Psoas muscle (tissue), 8 donors: ENCODE results near the gene INPP5F. TPM values are rescaled to one million over a fixed set of nuclear protein-coding genes. Genes with fewer than 3 reads are reported as not detected.

Source experiments
- ATAC-seq, 4 donors: fragments of 200-7000 bp; cut with Tn5 transposase; one replicate each; pipeline ENCODE4 v1.9.1; 2020; ENCODE audit warnings: moderate library complexity in 3 of 4, mild to moderate bottlenecking in 2 of 4
- DNase-seq, 2 donors: peaks; one replicate each; pipeline ENCODE4 v3.0.0-alpha.2; 2020
- H3K27ac ChIP-seq: fragments of 200-600 bp; one replicate; pipeline ENCODE4 v1.8.0; 2022
- H3K27me3 ChIP-seq, 3 donors: fragments of 200-600 bp in 1 of 3; one replicate each; pipeline versions ENCODE4 v1.6.1 to v1.8.0; 2013 to 2022; ENCODE audit warnings: low read length in 2 of 3, mild to moderate bottlenecking in 2 of 3, moderate library complexity in 1 of 3; ENCODE audit not compliant: insufficient read depth in 3 of 3
- H3K36me3 ChIP-seq, 2 donors: fragments of 200-600 bp in 1 of 2; one replicate each; pipeline versions ENCODE4 v1.6.1 to v1.8.0; 2013 to 2022; ENCODE audit warnings: low read depth in 1 of 2, mild to moderate bottlenecking in 1 of 2, moderate library complexity in 1 of 2; ENCODE audit not compliant: insufficient read depth in 1 of 2
- H3K4me1 ChIP-seq: fragments of 200-600 bp; one replicate; pipeline ENCODE4 v1.8.0; 2022
- H3K4me3 ChIP-seq: fragments of 200-600 bp; one replicate; pipeline ENCODE4 v1.8.0; 2022; ENCODE audit warnings: mild to moderate bottlenecking
- H3K9me3 ChIP-seq: fragments of 200-600 bp; one replicate; pipeline ENCODE4 v1.8.0; 2022
- WGBS, 3 donors: extraction: QIAGEN DNeasy Blood & Tissue Kit; methylation state at CpG; one replicate each; pipeline versions ENCODE4 v1.1.6 to v1.1.7; 2013; 5-methylcytosine and 5-hydroxymethylcytosine counted together
- intact Hi-C, 2 donors: fragments of 100-400 bp; cut with DNase I; formaldehyde crosslinking; loops; one replicate each; pipeline versions ENCODE4 v1.11.0 to v1.14.2; 2022
- polyA plus RNA-seq, 3 donors: library from polyadenylated mRNA; stranded (reverse); fragments of 200-250 nt; gene quantifications; one replicate each; pipeline ENCODE4 v1.2.3, GENCODE V29; 2013
- total RNA-seq, 4 donors: library from RNA; stranded (reverse); fragmentation: NEBNext Ultra II Directional in 2 of 4; extraction: Animal tissue kit (Norgen Biotek cat#: 25700) in 2 of 4; gene quantifications; one replicate each; pipeline versions ENCODE4 v1.2.1 to v1.2.4, GENCODE V29; 2021 to 2023
- TF ChIP-seq, protein P1 (sequence below): fragments of 200-600 bp; IDR thresholded peaks from one replicate; pipeline ENCODE4 v1.8.0; 2022; ENCODE audit warnings: antibody characterized with exemption
- donor health status: healthy with polysubstance abuse.
- donor health status: DM: no; HTN: no; CAD: no; lungs with moderate emphysema.
- donor health status: Bipolar disorder and iron deficiency.
- donor health status: healthy.
- donor health status: DM: yes; HTN: yes; CAD: no.
- donor health status: DM: no; HTN: no; CAD: no.
- donor health status: DM: no; HTN: no; CAD: no.
- donor health status: DM: yes; HTN: yes; CAD: no.

Gene INPP5F
- total and polyA plus RNA-seq, 7 donors = 6.0 to 12.3 (median 10.0) TPM

DNA sequence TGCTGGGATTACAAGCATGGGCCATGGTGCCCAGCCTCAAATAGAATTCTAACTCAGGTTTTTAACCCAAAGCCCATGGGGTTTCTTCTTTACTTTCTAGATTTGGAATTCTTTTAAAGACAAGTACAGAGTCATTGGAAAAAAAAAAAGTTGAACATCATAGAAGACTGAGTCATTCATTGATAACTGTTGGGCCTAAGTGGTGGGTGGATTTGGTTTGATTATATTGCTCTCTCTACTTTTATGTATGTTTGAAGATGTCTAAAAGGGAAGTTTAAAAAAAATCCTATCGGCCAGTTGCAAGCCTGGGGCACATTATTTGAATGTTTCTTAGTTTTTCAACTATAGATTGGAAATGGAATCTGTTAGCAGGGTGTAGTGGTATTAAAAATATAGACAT, 49.7 kb downstream of the INPP5F start:
- no peaks in the 10 kb centered on the region for H3K9me3 ChIP-seq
- no peak overlapping the region for H3K4me3 ChIP-seq
- H3K4me1 ChIP-seq = no peaks in the 10 kb centered on the region
- H3K27ac ChIP-seq = no peak overlapping the region
- no peaks in the 10 kb centered on the region for H3K27me3 ChIP-seq
- DNase-seq = no peak
- WGBS, 3 donors = 96 to 100% (median 98%) methylated on average over 1 of the region's 1 CpG
- ATAC-seq = no peak
- H3K36me3 ChIP-seq = no peaks in the 10 kb centered on the region
- TF ChIP-seq, protein P1, sequence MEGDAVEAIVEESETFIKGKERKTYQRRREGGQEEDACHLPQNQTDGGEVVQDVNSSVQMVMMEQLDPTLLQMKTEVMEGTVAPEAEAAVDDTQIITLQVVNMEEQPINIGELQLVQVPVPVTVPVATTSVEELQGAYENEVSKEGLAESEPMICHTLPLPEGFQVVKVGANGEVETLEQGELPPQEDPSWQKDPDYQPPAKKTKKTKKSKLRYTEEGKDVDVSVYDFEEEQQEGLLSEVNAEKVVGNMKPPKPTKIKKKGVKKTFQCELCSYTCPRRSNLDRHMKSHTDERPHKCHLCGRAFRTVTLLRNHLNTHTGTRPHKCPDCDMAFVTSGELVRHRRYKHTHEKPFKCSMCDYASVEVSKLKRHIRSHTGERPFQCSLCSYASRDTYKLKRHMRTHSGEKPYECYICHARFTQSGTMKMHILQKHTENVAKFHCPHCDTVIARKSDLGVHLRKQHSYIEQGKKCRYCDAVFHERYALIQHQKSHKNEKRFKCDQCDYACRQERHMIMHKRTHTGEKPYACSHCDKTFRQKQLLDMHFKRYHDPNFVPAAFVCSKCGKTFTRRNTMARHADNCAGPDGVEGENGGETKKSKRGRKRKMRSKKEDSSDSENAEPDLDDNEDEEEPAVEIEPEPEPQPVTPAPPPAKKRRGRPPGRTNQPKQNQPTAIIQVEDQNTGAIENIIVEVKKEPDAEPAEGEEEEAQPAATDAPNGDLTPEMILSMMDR = no peak
- intact Hi-C loops = no loop called here

DNA sequence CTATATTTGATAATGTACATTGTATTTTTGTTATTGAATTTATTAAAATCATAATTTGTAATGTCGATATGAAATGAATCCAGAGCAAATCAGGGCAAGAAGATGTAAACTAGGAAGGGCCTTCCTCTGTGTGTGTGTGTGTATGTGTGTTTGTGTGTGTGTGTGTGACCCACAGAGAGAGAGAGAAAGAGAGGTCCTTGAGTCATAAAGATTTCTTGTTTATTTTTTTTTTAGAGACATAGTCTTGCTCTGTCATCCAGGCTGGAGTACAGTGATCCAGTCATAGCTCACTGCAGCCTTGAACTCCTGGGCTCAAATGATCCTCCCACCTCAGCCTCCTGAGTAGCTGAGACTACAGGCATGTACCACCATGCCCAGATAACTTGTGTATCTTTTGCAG, 50.7 kb downstream of the INPP5F start:
- WGBS, 3 donors = 50 to 99% (median 97%) methylated on average over 1 of the region's 1 CpG
- Histone ChIP-seq H3K36me3 (no peaks in the 10 kb centered on the region), H3K27ac (no peak overlapping the region), H3K4me1 (no peaks in the 10 kb centered on the region), H3K9me3 (no peaks in the 10 kb centered on the region), H3K4me3 (no peak overlapping the region), H3K27me3 (no peaks in the 10 kb centered on the region)
- intact Hi-C loops = no loop called here
- no peak for DNase-seq
- no peak for ATAC-seq
- TF ChIP-seq, protein P1 = no peak

DNA sequence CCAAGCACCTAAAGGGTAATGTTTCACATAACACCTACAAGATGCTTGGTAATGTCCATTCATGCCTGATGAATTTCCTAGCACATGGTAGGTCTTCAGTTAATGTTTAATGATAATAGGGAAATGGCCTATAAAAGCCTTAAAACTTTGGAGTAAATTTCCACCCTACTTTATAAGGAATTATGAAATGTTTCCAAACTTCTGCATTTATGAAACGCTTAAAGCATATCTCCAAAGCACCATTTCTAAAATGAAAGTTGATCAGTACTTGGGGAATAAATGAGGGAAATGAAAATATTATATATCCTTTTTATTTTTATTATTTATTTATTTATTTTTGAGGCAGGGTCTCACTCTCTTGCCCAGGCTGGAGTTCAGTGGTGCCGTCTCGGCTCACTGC, 51.8 kb downstream of the INPP5F start:
- intact Hi-C loops = no loop called here
- H3K27ac ChIP-seq = no peak overlapping the region
- H3K9me3 ChIP-seq = no peaks in the 10 kb centered on the region
- no peak overlapping the region for H3K4me3 ChIP-seq
- DNase-seq (no peak), ATAC-seq (no peak)
- H3K27me3 ChIP-seq = no peaks in the 10 kb centered on the region
- no peaks in the 10 kb centered on the region for H3K36me3 ChIP-seq
- 95 to 97% (median 96%) methylated on average over 3 of the region's 3 CpGs for WGBS, 3 donors
- TF ChIP-seq, protein P1 = no peak
- no peaks in the 10 kb centered on the region for H3K4me1 ChIP-seq

DNA sequence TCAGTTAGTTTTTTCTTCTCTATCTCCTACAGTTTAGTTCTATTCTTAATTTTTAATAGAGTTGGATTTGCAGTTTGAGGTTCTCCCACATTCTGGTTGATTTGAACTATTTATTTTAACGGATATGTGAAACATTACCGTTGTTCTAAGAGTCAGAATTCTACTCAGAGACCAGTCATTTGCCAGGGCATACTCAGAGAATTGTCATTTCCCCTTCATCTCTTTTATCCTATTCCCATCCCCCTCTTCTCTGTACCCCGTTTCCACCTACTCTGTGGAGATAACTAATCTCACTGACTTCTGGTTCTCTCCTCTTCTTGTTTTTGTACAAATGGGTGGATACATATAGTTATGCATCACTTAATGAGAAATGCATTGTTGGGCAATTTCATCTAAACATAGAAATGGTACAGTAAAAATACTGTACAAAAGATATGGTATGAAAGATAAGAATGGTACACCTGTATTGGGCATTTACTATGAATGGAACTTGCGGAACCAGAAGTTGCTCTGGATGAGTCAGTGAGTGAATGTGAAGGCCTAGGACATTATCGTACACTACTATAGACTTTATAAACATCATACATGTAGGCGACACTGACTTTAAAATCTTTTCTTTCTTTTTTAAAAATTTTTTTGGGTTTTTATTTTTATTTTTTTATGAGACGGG, 53.1 kb downstream of the INPP5F start:
- ATAC-seq (no peak), DNase-seq (no peak)
- no peak overlapping the region for H3K27ac ChIP-seq
- H3K9me3 ChIP-seq = no peaks in the 10 kb centered on the region
- intact Hi-C loops = no loop called here
- WGBS, 3 donors = 95 to 98% (median 98%) methylated on average over 7 of the region's 7 CpGs
- no peaks in the 10 kb centered on the region for H3K4me1 ChIP-seq
- H3K4me3 ChIP-seq = no peak overlapping the region
- no peaks in the 10 kb centered on the region for H3K36me3 ChIP-seq
- no peaks in the 10 kb centered on the region for H3K27me3 ChIP-seq
- TF ChIP-seq, protein P1 = no peak

DNA sequence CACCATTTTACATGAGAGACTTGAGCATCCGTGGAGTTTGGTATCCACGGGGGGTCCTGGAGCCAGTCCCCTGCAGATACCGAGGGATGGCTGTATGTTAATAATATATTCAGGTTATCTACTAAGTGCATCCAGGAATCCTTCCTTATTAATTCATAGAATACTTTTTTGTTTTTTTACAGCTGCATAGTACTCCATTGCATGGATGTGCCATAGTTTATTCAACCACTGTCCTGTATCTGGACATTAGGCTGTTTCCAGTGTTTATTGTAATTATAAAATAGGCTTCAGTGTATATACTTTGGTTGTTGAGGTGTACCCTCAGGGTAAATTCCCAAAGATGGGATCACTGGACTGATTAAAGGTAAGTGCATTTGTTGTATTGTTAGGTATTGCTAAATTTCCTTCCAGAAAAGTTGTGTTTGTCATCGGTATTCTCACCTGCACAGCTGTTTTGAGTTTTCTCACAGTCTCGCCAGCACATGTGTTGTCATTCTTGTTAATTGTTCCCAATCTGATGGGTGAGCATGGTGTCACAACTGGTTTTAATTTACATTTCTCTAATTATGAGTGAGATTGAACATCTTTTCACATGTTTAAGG, 55.1 kb downstream of the INPP5F start:
- H3K4me3 ChIP-seq = no peak overlapping the region
- H3K27ac ChIP-seq = no peak overlapping the region
- intact Hi-C loops = no loop called here
- TF ChIP-seq, protein P1 = no peak
- DNase-seq (no peak), ATAC-seq (no peak)
- H3K36me3 ChIP-seq = no peaks in the 10 kb centered on the region
- H3K27me3 ChIP-seq = no peaks in the 10 kb centered on the region
- H3K9me3 ChIP-seq = no peaks in the 10 kb centered on the region
- H3K4me1 ChIP-seq = peaks cover 9% of the 10 kb centered on the region
- WGBS, 3 donors = 94 to 97% (median 95%) methylated on average over 5 of the region's 5 CpGs
